HEK293 (cell line): ENCODE results near the gene FOLR2.

Experiments
- CTCF ChIA-PET: fragments of 350-600 bp; formaldehyde crosslinking; extraction: SDS; loops from one replicate; lab custom pipeline; 2021; ENCODE audit warnings: antibody characterized with exemption; lab: Yijun Ruan, JAX
- POLR2A ChIA-PET: fragments of 300-600 bp; formaldehyde crosslinking; extraction: SDS; loops from one replicate; lab custom pipeline; 2020; ENCODE audit warnings: antibody characterized with exemption, inconsistent platforms; lab: Yijun Ruan, JAX
- H3K27ac ChIP-seq: fragments of 200-500 bp; sonication (Bioruptor generic); 2 replicates; pipeline ENCODE4 v1.5.1; 2014; ENCODE audit warnings: low read depth, low read length, control low read depth, inconsistent platforms; ENCODE audit errors: extremely low read depth
- H3K36me3 ChIP-seq, 2 experiments: fragments of 200-500 bp in 1 of 2; sonication (Bioruptor generic) in 1 of 2; 1 replicate in 1 of 2; 2 replicates in 1 of 2; pipeline ENCODE4 v1.5.1; 2014 to 2017; ENCODE audit warnings: inconsistent platforms in 2 of 2, low read length in 2 of 2; ENCODE audit not compliant: control insufficient read depth in 2 of 2, insufficient read depth in 1 of 2
- H3K4me1 ChIP-seq: fragments of 200-500 bp; sonication (Bioruptor generic); 2 replicates; pipeline ENCODE4 v1.5.1; 2014; ENCODE audit warnings: mild to moderate bottlenecking, low read length, inconsistent platforms; ENCODE audit not compliant: control insufficient read depth, insufficient read depth
- H3K4me3 ChIP-seq: 2 replicates; pipeline ENCODE4 v1.5.1; 2011; ENCODE audit warnings: low read depth, mild to moderate bottlenecking, control low read depth, low read length, moderate library complexity
- H3K9me3 ChIP-seq: fragments of 200-500 bp; sonication (Bioruptor generic); 2 replicates; pipeline ENCODE4 v1.5.1; 2014; ENCODE audit warnings: low read depth, low read length, inconsistent platforms; ENCODE audit not compliant: control insufficient read depth, insufficient read depth
- BCL11B ChIP-seq: fragments of 450-650 bp; formaldehyde crosslinking; IDR thresholded peaks from 2 replicates; pipeline ENCODE4 v1.5.1; 2016; ENCODE audit warnings: low read depth, missing biosample characterization, missing genetic modification characterization
- FEZF1 ChIP-seq: fragments of 450-650 bp; formaldehyde crosslinking; IDR thresholded peaks from 2 replicates; pipeline ENCODE4 v1.5.1; 2016; ENCODE audit warnings: missing biosample characterization, missing genetic modification characterization
- GLIS1 ChIP-seq: fragments of 450-650 bp; formaldehyde crosslinking; IDR thresholded peaks from 2 replicates; pipeline ENCODE4 v1.5.1; 2016; ENCODE audit warnings: missing biosample characterization, missing genetic modification characterization
- KLF9 ChIP-seq: fragments of 450-650 bp; formaldehyde crosslinking; IDR thresholded peaks from 2 replicates; pipeline ENCODE4 v1.5.1; 2016; ENCODE audit warnings: missing biosample characterization, missing genetic modification characterization, low read depth
- TRIM28 ChIP-seq: IDR thresholded peaks from 2 replicates; pipeline ENCODE4 v1.6.1; 2011; ENCODE audit warnings: low read length, control low read depth, borderline replicate concordance
- ZBTB48 ChIP-seq: fragments of 450-650 bp; formaldehyde crosslinking; IDR thresholded peaks from 2 replicates; pipeline ENCODE4 v1.5.1; 2016; ENCODE audit warnings: missing biosample characterization, missing genetic modification characterization
- ZNF146 ChIP-seq: fragments of 450-650 bp; formaldehyde crosslinking; IDR thresholded peaks from 2 replicates; pipeline ENCODE4 v1.5.1; 2016; ENCODE audit warnings: missing biosample characterization, missing genetic modification characterization
- ZNF223 ChIP-seq: fragments of 450-650 bp; formaldehyde crosslinking; IDR thresholded peaks from 2 replicates; pipeline ENCODE4 v1.5.1; 2016; ENCODE audit warnings: missing biosample characterization, missing genetic modification characterization
- ZNF24 ChIP-seq: fragments of 450-650 bp; formaldehyde crosslinking; IDR thresholded peaks from 2 replicates; pipeline ENCODE4 v1.5.1; 2016; ENCODE audit warnings: missing biosample characterization, missing genetic modification characterization
- ZNF266 ChIP-seq: fragments of 450-650 bp; formaldehyde crosslinking; IDR thresholded peaks from 2 replicates; pipeline ENCODE4 v1.5.1; 2016; ENCODE audit warnings: missing biosample characterization, missing genetic modification characterization, low read depth
- ZNF37A ChIP-seq: fragments of 450-650 bp; IDR thresholded peaks from 2 replicates; pipeline ENCODE4 v1.5.1; 2018; ENCODE audit warnings: missing biosample characterization, missing genetic modification characterization
- ZNF501 ChIP-seq: fragments of 450-650 bp; formaldehyde crosslinking; IDR thresholded peaks from 2 replicates; pipeline ENCODE4 v1.5.1; 2016; ENCODE audit warnings: missing biosample characterization, missing genetic modification characterization
- ZNF514 ChIP-seq: fragments of 450-650 bp; formaldehyde crosslinking; IDR thresholded peaks from 2 replicates; pipeline ENCODE4 v1.5.1; 2016; ENCODE audit warnings: missing biosample characterization, missing genetic modification characterization
- ZNF623 ChIP-seq: fragments of 450-650 bp; formaldehyde crosslinking; IDR thresholded peaks from 2 replicates; pipeline ENCODE4 v1.5.1; 2016; ENCODE audit warnings: missing biosample characterization, missing genetic modification characterization
- ZNF707 ChIP-seq: fragments of 450-650 bp; formaldehyde crosslinking; IDR thresholded peaks from 2 replicates; pipeline ENCODE4 v1.5.1; 2016; ENCODE audit warnings: missing biosample characterization, missing genetic modification characterization
- TF ChIP-seq, protein P1 (sequence below): fragments of 450-650 bp; formaldehyde crosslinking; conservative IDR thresholded peaks from 2 replicates; pipeline ENCODE4 v1.5.1; 2016; ENCODE audit warnings: low read depth, missing biosample characterization, missing genetic modification characterization
- TF ChIP-seq, protein P2 (sequence below): fragments of 450-650 bp; IDR thresholded peaks from 2 replicates; pipeline ENCODE4 v1.5.1; 2018; ENCODE audit warnings: missing biosample characterization, missing genetic modification characterization
- TF ChIP-seq, protein P3 (sequence below): fragments of 450-650 bp; formaldehyde crosslinking; IDR thresholded peaks from 2 replicates; pipeline ENCODE4 v1.5.1; 2016; ENCODE audit warnings: missing biosample characterization, missing genetic modification characterization
- TF ChIP-seq, protein P4 (sequence below): fragments of 450-650 bp; formaldehyde crosslinking; IDR thresholded peaks from 2 replicates; pipeline ENCODE4; 2016; ENCODE audit warnings: missing biosample characterization, missing genetic modification characterization
- TF ChIP-seq, protein P5 (sequence below): fragments of 450-650 bp; formaldehyde crosslinking; IDR thresholded peaks from 2 replicates; pipeline ENCODE4 v1.5.1; 2016; ENCODE audit warnings: missing biosample characterization, missing genetic modification characterization

FOLR2 gene

DNA sequence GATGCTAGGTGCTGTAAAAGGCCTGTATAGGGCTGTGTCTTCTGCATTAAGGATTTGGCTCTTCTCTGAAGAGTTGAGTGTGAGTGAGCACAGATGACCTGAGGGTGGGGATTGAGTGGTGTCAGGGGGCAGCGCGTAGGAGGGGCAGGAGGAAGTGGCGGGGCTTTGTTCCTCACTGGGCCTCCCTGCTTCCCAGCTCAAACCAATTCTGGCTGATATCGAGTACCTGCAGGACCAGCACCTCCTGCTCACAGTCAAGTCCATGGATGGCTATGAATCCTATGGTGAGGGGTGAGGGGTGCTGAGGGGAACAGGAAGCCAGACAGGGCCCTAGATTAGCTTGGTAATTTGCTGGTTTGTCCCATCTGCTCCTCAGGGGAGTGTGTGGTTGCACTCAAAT, 18.3 kb downstream of the FOLR2 start (continued):
- TF ChIP-seq, protein P1, sequence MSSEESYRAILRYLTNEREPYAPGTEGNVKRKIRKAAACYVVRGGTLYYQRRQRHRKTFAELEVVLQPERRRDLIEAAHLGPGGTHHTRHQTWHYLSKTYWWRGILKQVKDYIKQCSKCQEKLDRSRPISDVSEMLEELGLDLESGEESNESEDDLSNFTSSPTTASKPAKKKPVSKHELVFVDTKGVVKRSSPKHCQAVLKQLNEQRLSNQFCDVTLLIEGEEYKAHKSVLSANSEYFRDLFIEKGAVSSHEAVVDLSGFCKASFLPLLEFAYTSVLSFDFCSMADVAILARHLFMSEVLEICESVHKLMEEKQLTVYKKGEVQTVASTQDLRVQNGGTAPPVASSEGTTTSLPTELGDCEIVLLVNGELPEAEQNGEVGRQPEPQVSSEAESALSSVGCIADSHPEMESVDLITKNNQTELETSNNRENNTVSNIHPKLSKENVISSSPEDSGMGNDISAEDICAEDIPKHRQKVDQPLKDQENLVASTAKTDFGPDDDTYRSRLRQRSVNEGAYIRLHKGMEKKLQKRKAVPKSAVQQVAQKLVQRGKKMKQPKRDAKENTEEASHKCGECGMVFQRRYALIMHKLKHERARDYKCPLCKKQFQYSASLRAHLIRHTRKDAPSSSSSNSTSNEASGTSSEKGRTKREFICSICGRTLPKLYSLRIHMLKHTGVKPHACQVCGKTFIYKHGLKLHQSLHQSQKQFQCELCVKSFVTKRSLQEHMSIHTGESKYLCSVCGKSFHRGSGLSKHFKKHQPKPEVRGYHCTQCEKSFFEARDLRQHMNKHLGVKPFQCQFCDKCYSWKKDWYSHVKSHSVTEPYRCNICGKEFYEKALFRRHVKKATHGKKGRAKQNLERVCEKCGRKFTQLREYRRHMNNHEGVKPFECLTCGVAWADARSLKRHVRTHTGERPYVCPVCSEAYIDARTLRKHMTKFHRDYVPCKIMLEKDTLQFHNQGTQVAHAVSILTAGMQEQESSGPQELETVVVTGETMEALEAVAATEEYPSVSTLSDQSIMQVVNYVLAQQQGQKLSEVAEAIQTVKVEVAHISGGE, result no peak
- TF ChIP-seq ZNF623 (tag by site-specific recombination), result no peak

DNA sequence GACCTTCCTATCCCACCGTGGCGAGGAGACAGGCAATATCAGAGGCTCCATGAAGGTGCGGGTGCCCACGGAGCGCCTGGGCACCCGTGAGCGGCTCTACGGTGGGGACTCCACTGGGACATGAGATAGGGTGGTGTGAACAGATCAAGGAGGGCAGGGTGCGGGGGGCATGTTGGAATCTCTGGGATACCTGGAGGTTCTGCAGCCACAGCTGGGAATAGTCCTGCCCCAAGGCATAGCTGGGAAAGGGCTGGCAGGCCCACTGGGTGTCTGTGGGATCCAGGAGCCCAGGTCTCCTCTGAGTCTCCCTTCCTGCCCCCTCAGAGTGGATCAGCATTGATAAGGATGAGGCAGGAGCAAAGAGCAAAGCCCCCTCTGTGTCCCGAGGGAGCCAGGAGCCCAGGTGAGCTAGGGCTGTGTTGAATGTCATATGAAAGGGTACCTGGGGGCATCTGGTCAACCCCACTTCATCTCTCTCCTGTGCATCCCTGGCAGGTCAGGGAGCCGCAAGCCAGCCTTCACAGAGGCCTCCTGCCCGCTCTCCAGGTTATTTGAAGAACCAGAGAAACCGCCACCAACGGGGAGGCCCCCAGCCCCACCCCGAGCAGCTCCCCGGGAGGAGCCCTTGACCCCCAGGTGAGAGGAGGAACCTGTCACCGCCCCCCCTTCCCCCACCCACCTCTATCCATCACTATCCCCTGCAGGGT, 18.9 kb downstream of the FOLR2 start:
- Histone ChIP-seq H3K27ac (no peak overlapping the region), H3K36me3 (peaks cover 0 to 82% of the 10 kb centered on the region in 2 experiments; a peak in 2 of 3 replicates)

DNA sequence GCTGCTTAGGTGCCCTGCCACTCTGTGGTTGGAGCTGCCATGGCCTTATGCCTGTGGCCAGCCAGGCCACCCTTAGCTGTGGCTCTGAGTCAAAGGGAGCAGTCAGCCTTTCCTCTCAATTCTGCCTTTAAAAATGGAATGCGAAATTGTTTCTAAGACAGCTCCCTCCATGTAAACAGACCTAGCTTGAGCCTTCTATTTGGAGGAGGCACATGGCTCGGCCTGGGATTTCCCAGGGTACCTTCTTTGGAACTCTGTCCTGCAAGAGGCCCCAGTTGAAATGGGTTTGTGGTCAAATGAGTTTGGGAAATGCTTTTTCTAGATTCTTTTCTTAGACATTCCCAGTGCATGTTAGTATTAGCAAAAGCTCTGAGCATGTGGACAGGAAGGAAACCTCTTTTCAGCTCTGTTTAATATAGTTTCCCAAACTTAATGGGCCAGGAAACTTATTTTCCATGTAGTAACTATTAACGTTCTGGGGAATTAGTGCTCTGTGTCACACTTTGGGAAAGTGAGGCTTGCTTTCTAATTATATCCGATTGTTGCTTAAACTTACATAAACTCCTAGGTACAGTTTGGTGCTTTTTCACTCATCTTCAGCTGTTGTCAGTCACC, 19.6 kb downstream of the FOLR2 start:
- H3K4me3 ChIP-seq, result no peak overlapping the region
- no peaks in the 10 kb centered on the region for H3K4me1 ChIP-seq
- H3K36me3 ChIP-seq, result peaks cover 0 to 76% of the 10 kb centered on the region in 2 experiments; a peak in 2 of 3 replicates
- H3K27ac ChIP-seq, result no peak overlapping the region
- no peaks in the 10 kb centered on the region for H3K9me3 ChIP-seq
- TF ChIP-seq ZNF501 (tag by site-specific recombination), result no peak
- TF ChIP-seq, protein P2, sequence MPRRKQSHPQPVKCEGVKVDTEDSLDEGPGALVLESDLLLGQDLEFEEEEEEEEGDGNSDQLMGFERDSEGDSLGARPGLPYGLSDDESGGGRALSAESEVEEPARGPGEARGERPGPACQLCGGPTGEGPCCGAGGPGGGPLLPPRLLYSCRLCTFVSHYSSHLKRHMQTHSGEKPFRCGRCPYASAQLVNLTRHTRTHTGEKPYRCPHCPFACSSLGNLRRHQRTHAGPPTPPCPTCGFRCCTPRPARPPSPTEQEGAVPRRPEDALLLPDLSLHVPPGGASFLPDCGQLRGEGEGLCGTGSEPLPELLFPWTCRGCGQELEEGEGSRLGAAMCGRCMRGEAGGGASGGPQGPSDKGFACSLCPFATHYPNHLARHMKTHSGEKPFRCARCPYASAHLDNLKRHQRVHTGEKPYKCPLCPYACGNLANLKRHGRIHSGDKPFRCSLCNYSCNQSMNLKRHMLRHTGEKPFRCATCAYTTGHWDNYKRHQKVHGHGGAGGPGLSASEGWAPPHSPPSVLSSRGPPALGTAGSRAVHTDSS (tag by site-specific recombination), result no peak
- TF ChIP-seq ZNF146 (tag by site-specific recombination), result no peak
- TF ChIP-seq FEZF1 (tag by site-specific recombination), result no peak
- TF ChIP-seq, protein P3, sequence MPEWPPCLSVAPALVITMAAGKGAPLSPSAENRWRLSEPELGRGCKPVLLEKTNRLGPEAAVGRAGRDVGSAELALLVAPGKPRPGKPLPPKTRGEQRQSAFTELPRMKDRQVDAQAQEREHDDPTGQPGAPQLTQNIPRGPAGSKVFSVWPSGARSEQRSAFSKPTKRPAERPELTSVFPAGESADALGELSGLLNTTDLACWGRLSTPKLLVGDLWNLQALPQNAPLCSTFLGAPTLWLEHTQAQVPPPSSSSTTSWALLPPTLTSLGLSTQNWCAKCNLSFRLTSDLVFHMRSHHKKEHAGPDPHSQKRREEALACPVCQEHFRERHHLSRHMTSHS (tag by site-specific recombination), result no peak
- TF ChIP-seq ZNF707, result no peak
- TF ChIP-seq BCL11B (tag by site-specific recombination), result no peak
- no peak for TF ChIP-seq ZNF223 (tag by site-specific recombination)
- TF ChIP-seq ZNF266, result no peak
- TF ChIP-seq TRIM28, result no peak
- no peak for TF ChIP-seq ZNF24 (tag by site-specific recombination)
- TF ChIP-seq ZBTB48, result no peak
- TF ChIP-seq ZNF37A, result no peak
- no peak for TF ChIP-seq ZNF514 (tag by site-specific recombination)
- no peak for TF ChIP-seq KLF9 (tag by site-specific recombination)
- ChIA-PET CTCF (interaction anchor here (1.2 to 3.5 kb wide), 7 partner anchors 10 to 195 kb away, joined by 3 to 26 read pairs (median 5); partner anchors contain the start of gene INPPL1), POLR2A (interaction anchor here (0.5 to 4.5 kb wide), 4 partner anchors 10 to 173 kb away, joined by 3 to 42 read pairs (median 4); partner anchors contain the start of gene INPPL1)

More for the DNA sequence above, 18.9 kb downstream of the FOLR2 start:
- Histone ChIP-seq H3K4me3 (no peak overlapping the region), H3K9me3 (no peaks in the 10 kb centered on the region), H3K4me1 (no peaks in the 10 kb centered on the region)
- CTCF ChIA-PET, result interaction anchor here (0.6 to 3.5 kb wide), 8 partner anchors 11 to 210 kb away, joined by 3 to 19 read pairs (median 4); no protein-coding TSS in a partner anchor
- POLR2A ChIA-PET, result interaction anchor here (0.7 to 4.5 kb wide), 3 partner anchors 9 to 12 kb away, joined by 3 to 42 read pairs (median 5); partner anchors contain the start of gene INPPL1
- TF ChIP-seq, protein P4, sequence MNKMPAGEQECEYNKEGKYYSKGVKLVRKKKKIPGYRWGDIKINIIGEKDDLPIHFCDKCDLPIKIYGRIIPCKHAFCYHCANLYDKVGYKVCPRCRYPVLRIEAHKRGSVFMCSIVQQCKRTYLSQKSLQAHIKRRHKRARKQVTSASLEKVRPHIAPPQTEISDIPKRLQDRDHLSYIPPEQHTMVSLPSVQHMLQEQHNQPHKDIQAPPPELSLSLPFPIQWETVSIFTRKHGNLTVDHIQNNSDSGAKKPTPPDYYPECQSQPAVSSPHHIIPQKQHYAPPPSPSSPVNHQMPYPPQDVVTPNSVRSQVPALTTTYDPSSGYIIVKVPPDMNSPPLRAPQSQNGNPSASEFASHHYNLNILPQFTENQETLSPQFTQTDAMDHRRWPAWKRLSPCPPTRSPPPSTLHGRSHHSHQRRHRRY (tag by site-specific recombination), result no peak
- TF ChIP-seq, protein P5, sequence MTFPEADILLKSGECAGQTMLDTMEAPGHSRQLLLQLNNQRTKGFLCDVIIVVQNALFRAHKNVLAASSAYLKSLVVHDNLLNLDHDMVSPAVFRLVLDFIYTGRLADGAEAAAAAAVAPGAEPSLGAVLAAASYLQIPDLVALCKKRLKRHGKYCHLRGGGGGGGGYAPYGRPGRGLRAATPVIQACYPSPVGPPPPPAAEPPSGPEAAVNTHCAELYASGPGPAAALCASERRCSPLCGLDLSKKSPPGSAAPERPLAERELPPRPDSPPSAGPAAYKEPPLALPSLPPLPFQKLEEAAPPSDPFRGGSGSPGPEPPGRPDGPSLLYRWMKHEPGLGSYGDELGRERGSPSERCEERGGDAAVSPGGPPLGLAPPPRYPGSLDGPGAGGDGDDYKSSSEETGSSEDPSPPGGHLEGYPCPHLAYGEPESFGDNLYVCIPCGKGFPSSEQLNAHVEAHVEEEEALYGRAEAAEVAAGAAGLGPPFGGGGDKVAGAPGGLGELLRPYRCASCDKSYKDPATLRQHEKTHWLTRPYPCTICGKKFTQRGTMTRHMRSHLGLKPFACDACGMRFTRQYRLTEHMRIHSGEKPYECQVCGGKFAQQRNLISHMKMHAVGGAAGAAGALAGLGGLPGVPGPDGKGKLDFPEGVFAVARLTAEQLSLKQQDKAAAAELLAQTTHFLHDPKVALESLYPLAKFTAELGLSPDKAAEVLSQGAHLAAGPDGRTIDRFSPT (tag by site-specific recombination), result no peak
- TF ChIP-seq GLIS1 (tag by site-specific recombination), result peak; percentile 47
